NT2/D1 (cell line): ENCODE measurements around the gene HAS3.

Source experiments
- DNase-seq: peaks from one replicate; pipeline ENCODE4 v3.0.0-alpha.2; 2011; ENCODE audit warnings: low read depth, low spot score
- H3K27me3 ChIP-seq: 2 replicates; pipeline ENCODE4 v1.6.0; 2011; ENCODE audit warnings: mild to moderate bottlenecking; ENCODE audit not compliant: insufficient read length, insufficient read depth
- H3K36me3 ChIP-seq: 2 replicates; pipeline ENCODE4 v1.6.1; 2011; ENCODE audit warnings: mild to moderate bottlenecking, low read length, mixed read lengths; ENCODE audit not compliant: insufficient read depth, insufficient read length
- H3K4me1 ChIP-seq: 2 replicates; pipeline ENCODE4 v1.5.1; 2011; ENCODE audit not compliant: insufficient read depth, insufficient read length
- H3K4me3 ChIP-seq: 2 replicates; pipeline ENCODE4 v1.5.1; 2011; ENCODE audit warnings: low read depth; ENCODE audit not compliant: insufficient read length
- H3K9ac ChIP-seq: 2 replicates; pipeline ENCODE4 v1.6.0; 2011; ENCODE audit warnings: low read depth; ENCODE audit not compliant: insufficient read length
- H3K9me3 ChIP-seq: 2 replicates; pipeline ENCODE4 v1.5.1; 2011; ENCODE audit warnings: mild to moderate bottlenecking, low read length; ENCODE audit not compliant: insufficient read depth
- SUZ12 ChIP-seq: IDR thresholded peaks from 2 replicates; pipeline ENCODE4 v1.6.1; 2011; ENCODE audit not compliant: insufficient read length, insufficient read depth; ENCODE audit errors: extremely low read depth
- YY1 ChIP-seq: IDR thresholded peaks from 2 replicates; pipeline ENCODE4 v1.6.1; 2011; ENCODE audit not compliant: insufficient read length, insufficient read depth
- ZNF274 ChIP-seq: IDR thresholded peaks from 2 replicates; pipeline ENCODE4 v1.6.1; 2011; ENCODE audit warnings: mild to moderate bottlenecking, low read depth, low read length

Gene HAS3

GRCh38 chr16:69093974-69094373 lies 11.5 kb upstream of the HAS3 start:
- no peak for TF ChIP-seq SUZ12
- TF ChIP-seq YY1, result no peak
- no peak for TF ChIP-seq ZNF274
- Histone ChIP-seq H3K27me3 (no peaks in the 10 kb centered on the region), H3K9me3 (no peaks in the 10 kb centered on the region), H3K9ac (peak overlapping the region; percentile 5), H3K4me3 (no peak overlapping the region), H3K4me1 (peaks cover 16% of the 10 kb centered on the region), H3K36me3 (no peaks in the 10 kb centered on the region)
- no peak for DNase-seq

GRCh38 chr16:69094501-69094900 lies 11.0 kb upstream of the HAS3 start:
- H3K4me3 ChIP-seq, result no peak overlapping the region
- DNase-seq, result no peak
- TF ChIP-seq SUZ12, result no peak
- no peak for TF ChIP-seq YY1
- no peak for TF ChIP-seq ZNF274
- peaks cover 13% of the 10 kb centered on the region for H3K4me1 ChIP-seq
- H3K9ac ChIP-seq, result peak overlapping the region; percentile 5
- H3K27me3 ChIP-seq, result no peaks in the 10 kb centered on the region
- H3K9me3 ChIP-seq, result no peaks in the 10 kb centered on the region
- H3K36me3 ChIP-seq, result no peaks in the 10 kb centered on the region

GRCh38 chr16:69095193-69095592 lies 10.3 kb upstream of the HAS3 start:
- Histone ChIP-seq H3K4me1 (peaks cover 8% of the 10 kb centered on the region), H3K36me3 (no peaks in the 10 kb centered on the region), H3K9me3 (no peaks in the 10 kb centered on the region), H3K9ac (no peak overlapping the region), H3K27me3 (no peaks in the 10 kb centered on the region), H3K4me3 (no peak overlapping the region)
- DNase-seq, result no peak
- TF ChIP-seq YY1 (no peak), SUZ12 (no peak), ZNF274 (no peak)

GRCh38 chr16:69100071-69100691 lies 5.3 kb upstream of the HAS3 start:
- Histone ChIP-seq H3K9ac (no peak overlapping the region), H3K36me3 (no peaks in the 10 kb centered on the region), H3K4me3 (no peak overlapping the region), H3K27me3 (no peaks in the 10 kb centered on the region), H3K9me3 (no peaks in the 10 kb centered on the region), H3K4me1 (peaks cover 19% of the 10 kb centered on the region)
- no peak for DNase-seq
- no peak for TF ChIP-seq SUZ12
- no peak for TF ChIP-seq ZNF274
- TF ChIP-seq YY1, result no peak

GRCh38 chr16:69106491-69107315 lies 1.2 kb downstream of the HAS3 start:
- no peaks in the 10 kb centered on the region for H3K9me3 ChIP-seq
- H3K4me1 ChIP-seq, result peaks cover 21% of the 10 kb centered on the region
- H3K36me3 ChIP-seq, result peaks cover 22% of the 10 kb centered on the region
- no peaks in the 10 kb centered on the region for H3K27me3 ChIP-seq
- H3K4me3 ChIP-seq, result peak overlapping the region; percentile 62
- no peak for DNase-seq
- TF ChIP-seq YY1 (no peak), ZNF274 (no peak), SUZ12 (no peak)
- peak overlapping the region; percentile 86 for H3K9ac ChIP-seq

- Histone ChIP-seq H3K4me1 (peaks cover 23% of the 10 kb centered on the region), H3K9ac (peak overlapping the region; percentile 86), H3K4me3 (peak overlapping the region; percentile 62), H3K27me3 (no peaks in the 10 kb centered on the region), H3K9me3 (no peaks in the 10 kb centered on the region), H3K36me3 (peaks cover 30% of the 10 kb centered on the region)
- TF ChIP-seq SUZ12 (no peak), YY1 (no peak), ZNF274 (no peak)
- DNase-seq, result no peak
Measured at GRCh38 chr16:69107316-69107962, 2.0 kb downstream of the HAS3 start.

- Histone ChIP-seq H3K9me3 (no peaks in the 10 kb centered on the region), H3K4me1 (peaks cover 18% of the 10 kb centered on the region), H3K9ac (peak overlapping the region; percentile 86), H3K27me3 (no peaks in the 10 kb centered on the region), H3K4me3 (peak overlapping the region; percentile 62), H3K36me3 (peaks cover 38% of the 10 kb centered on the region)
- TF ChIP-seq YY1 (no peak), ZNF274 (no peak), SUZ12 (no peak)
- no peak for DNase-seq
Measured at GRCh38 chr16:69108064-69108904, 2.8 kb downstream of the HAS3 start.
